Fibroblast of lung (primary cell): ENCODE data around the gene LSM14B. TPM values are rescaled to one million over a fixed set of nuclear protein-coding genes. Genes with fewer than 3 reads are reported as not detected.

Source experiments
- DNase-seq, 2 donors: peaks; one replicate each; pipeline versions ENCODE4 v3.0.0 to v3.0.0-alpha.2; 2010; ENCODE audit warnings: low read depth in 2 of 2
- H2AFZ ChIP-seq: 2 replicates; pipeline ENCODE4 v1.5.1; 2012; ENCODE audit warnings: low read length, control low read depth, inconsistent platforms
- H3K27ac ChIP-seq: 2 replicates; pipeline ENCODE4 v1.5.1; 2011; ENCODE audit warnings: low read length, control low read depth; ENCODE audit not compliant: insufficient read depth
- H3K27me3 ChIP-seq: 2 replicates; pipeline ENCODE4 v1.5.1; 2011; ENCODE audit warnings: mild to moderate bottlenecking, low read length; ENCODE audit not compliant: control insufficient read depth, insufficient read depth
- H3K36me3 ChIP-seq: 2 replicates; pipeline ENCODE4 v1.5.1; 2011; ENCODE audit warnings: low read length; ENCODE audit not compliant: control insufficient read depth, insufficient read depth
- H3K4me1 ChIP-seq: 2 replicates; pipeline ENCODE4 v1.5.1; 2011; ENCODE audit warnings: low read length; ENCODE audit not compliant: control insufficient read depth, insufficient read depth; ENCODE audit errors: extremely low read depth
- H3K4me2 ChIP-seq: 2 replicates; pipeline ENCODE4 v1.5.1; 2011; ENCODE audit warnings: low read length, control low read depth; ENCODE audit not compliant: insufficient read depth; ENCODE audit errors: extremely low read depth
- H3K4me3 ChIP-seq, 4 experiments: fragments of 200-600 bp in 1 of 4; sonication (generic) in 1 of 4; replicated peaks in 1 of 4; 2 replicates each; pipeline ENCODE4 v1.5.1; 2011 to 2016; ENCODE audit warnings: low read length in 4 of 4, low read depth in 3 of 4, mild to moderate bottlenecking in 3 of 4, control low read depth in 2 of 4, inconsistent platforms in 1 of 4, mixed read lengths in 1 of 4; ENCODE audit not compliant: insufficient read depth in 1 of 4; ENCODE audit errors: control extremely low read depth in 1 of 4
- H3K79me2 ChIP-seq: 2 replicates; pipeline ENCODE4 v1.5.1; 2012; ENCODE audit warnings: mild to moderate bottlenecking, low read length, inconsistent platforms; ENCODE audit not compliant: control insufficient read depth, insufficient read depth
- H3K9ac ChIP-seq: 2 replicates; pipeline ENCODE4 v1.5.1; 2011; ENCODE audit warnings: mild to moderate bottlenecking, low read length, control low read depth; ENCODE audit not compliant: insufficient read depth
- H3K9me3 ChIP-seq: 2 replicates; pipeline ENCODE4 v1.5.1; 2012; ENCODE audit warnings: low read depth, low read length; ENCODE audit not compliant: control insufficient read depth, insufficient read depth
- H4K20me1 ChIP-seq: 2 replicates; pipeline ENCODE4 v1.5.1; 2011; ENCODE audit warnings: low read length; ENCODE audit not compliant: control insufficient read depth, insufficient read depth; ENCODE audit errors: extremely low read depth
- EZH2 ChIP-seq: IDR thresholded peaks from 2 replicates; pipeline ENCODE4 v1.5.1; 2012; ENCODE audit warnings: low read length, control low read depth, mild to moderate bottlenecking; ENCODE audit errors: missing control alignments
- polyA plus RNA-seq, 2 donors: library from polyadenylated mRNA; depleted of rRNA in 1 of 2; stranded (reverse) in 1 of 2; unstranded in 1 of 2; fragments of >200 nt; gene quantifications; 2 replicates each; pipeline ENCODE4 v1.2.1, GENCODE V29; 2011 to 2012; ENCODE audit warnings: missing spikeins in 1 of 2
- total RNA-seq: library from RNA; depleted of rRNA; stranded (reverse); fragments of >200 nt; gene quantifications from 2 replicates; pipeline ENCODE4 v1.2.1, GENCODE V29; 2014
- TF ChIP-seq, protein P1 (sequence below), 2 donors: IDR thresholded peaks in 1 of 2; conservative IDR thresholded peaks in 1 of 2; 1 replicate in 1 of 2; 2 replicates in 1 of 2; pipeline ENCODE4 v1.5.1; 2011 to 2012; ENCODE audit warnings: low read length in 2 of 2, control low read depth in 1 of 2, inconsistent platforms in 1 of 2, low read depth in 1 of 2, mild to moderate bottlenecking in 1 of 2

The LSM14B gene
- total and polyA plus RNA-seq, 2 donors (not counting 1 experiment from before 2014, with no cell fraction given), result 20.2 to 48.7 TPM

DNA sequence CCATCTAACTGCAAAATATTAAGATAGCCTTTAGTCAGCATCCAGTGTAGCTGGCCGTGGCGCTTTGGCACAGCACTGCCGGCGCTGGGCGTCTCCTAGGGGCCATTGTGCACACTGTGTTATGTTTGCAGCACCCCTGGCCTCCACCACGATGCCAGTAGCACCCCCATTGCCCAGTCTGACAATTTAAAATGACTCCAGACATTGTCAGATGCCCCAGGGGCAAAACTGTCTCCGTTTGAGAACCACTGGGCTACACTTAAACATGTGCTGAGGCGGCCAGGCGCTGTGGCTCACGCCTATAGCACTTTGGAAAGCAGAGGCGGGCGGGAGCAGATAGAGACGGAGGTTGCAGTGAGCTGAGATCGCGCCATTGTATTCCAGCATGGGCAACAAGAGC, 54.6 kb downstream of the LSM14B start:
- DNase-seq, result no peak
- Histone ChIP-seq H3K27ac (no peak overlapping the region), H3K36me3 (peaks cover 5% of the 10 kb centered on the region), H3K4me1 (no peaks in the 10 kb centered on the region), H2AFZ (no peak overlapping the region), H3K27me3 (no peaks in the 10 kb centered on the region), H3K9ac (no peak overlapping the region), H3K79me2 (no peaks in the 10 kb centered on the region), H3K4me3 (no peak overlapping the region), H3K9me3 (no peaks in the 10 kb centered on the region), H3K4me2 (no peak overlapping the region), H4K20me1 (no peaks in the 10 kb centered on the region)
- TF ChIP-seq, protein P1, sequence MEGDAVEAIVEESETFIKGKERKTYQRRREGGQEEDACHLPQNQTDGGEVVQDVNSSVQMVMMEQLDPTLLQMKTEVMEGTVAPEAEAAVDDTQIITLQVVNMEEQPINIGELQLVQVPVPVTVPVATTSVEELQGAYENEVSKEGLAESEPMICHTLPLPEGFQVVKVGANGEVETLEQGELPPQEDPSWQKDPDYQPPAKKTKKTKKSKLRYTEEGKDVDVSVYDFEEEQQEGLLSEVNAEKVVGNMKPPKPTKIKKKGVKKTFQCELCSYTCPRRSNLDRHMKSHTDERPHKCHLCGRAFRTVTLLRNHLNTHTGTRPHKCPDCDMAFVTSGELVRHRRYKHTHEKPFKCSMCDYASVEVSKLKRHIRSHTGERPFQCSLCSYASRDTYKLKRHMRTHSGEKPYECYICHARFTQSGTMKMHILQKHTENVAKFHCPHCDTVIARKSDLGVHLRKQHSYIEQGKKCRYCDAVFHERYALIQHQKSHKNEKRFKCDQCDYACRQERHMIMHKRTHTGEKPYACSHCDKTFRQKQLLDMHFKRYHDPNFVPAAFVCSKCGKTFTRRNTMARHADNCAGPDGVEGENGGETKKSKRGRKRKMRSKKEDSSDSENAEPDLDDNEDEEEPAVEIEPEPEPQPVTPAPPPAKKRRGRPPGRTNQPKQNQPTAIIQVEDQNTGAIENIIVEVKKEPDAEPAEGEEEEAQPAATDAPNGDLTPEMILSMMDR (conservative IDR thresholded peaks at IDR 0.05 in 1 of 2, IDR thresholded peaks at IDR 0.05 in 1 of 2; ENCODE audit: low read depth in 1 of 2, low read length in 2 of 2), result no peak
- no peak for TF ChIP-seq EZH2

DNA sequence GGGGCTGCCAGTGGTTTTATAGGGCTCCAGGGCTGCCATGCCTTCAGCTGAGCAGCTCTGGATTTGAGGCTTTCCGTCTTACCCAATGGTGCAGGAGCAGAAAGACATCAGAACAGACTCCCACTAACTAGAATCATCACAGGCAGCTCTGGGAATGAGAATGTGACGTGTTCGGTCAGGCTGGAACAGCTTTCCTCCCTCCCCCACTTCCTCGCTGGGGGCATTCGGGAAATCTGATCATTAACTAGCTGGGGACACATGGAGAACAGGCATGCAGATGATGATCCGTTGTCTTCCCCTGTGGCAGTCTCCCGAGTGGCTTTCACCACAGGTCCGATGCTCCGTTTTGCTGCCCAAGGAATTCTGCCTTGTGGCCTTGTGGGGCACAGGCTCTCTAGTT, 55.0 kb downstream of the LSM14B start:
- Histone ChIP-seq H3K4me2 (no peak overlapping the region), H3K79me2 (no peaks in the 10 kb centered on the region), H3K9ac (no peak overlapping the region), H2AFZ (no peak overlapping the region), H3K27ac (no peak overlapping the region), H3K36me3 (peaks cover 5% of the 10 kb centered on the region), H3K27me3 (no peaks in the 10 kb centered on the region), H3K9me3 (no peaks in the 10 kb centered on the region), H4K20me1 (no peaks in the 10 kb centered on the region), H3K4me1 (no peaks in the 10 kb centered on the region), H3K4me3 (no peak overlapping the region)
- TF ChIP-seq, protein P1 (conservative IDR thresholded peaks at IDR 0.05 in 1 of 2, IDR thresholded peaks at IDR 0.05 in 1 of 2; ENCODE audit: low read depth in 1 of 2, low read length in 2 of 2), result no peak
- no peak for TF ChIP-seq EZH2
- DNase-seq, result no peak

DNA sequence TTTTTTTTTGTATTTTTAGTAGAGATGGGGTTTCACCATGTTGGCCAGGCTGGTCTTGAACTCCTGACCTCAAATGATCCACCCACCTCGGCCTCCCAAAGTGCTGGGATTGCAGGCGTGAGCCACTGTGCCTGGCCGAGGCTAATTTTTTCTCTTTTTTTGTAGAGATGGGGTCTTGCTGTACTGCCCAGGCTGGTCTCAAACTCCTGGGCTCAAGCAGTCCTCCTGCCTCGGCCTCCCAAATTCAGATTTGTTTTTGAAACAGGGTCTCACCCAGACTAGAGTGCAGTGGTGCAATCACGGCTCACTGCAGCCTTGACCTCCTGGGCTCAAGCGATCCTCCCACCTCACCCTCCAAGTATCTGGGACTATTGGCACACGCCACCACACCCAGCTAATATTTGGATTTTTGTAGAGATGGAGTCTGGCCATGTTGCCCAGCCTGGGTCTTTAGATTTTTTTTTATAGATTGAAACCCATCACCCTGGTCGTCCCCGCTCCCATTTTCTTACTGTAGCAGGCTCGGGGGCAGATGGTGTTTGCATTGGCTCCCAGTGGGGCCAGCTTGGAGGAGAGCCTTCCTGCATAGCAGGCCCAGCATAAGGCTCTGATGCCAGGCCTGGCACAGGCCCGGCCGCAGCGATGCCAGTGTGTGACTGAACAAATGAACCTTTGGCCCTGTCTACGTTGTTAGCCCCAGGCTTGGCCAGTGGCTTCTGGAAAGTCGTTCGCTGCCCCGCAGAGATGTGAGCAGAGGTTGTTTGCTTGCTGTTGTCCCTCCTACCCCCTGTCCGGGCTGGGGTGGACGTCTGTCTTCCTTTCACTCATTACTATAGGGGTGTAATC, 56.3 kb downstream of the LSM14B start:
- TF ChIP-seq EZH2, result no peak
- TF ChIP-seq, protein P1 (conservative IDR thresholded peaks at IDR 0.05 in 1 of 2, IDR thresholded peaks at IDR 0.05 in 1 of 2; ENCODE audit: low read depth in 1 of 2, low read length in 2 of 2), result no peak
- DNase-seq, result no peak
- H3K4me1 ChIP-seq, result no peaks in the 10 kb centered on the region
- H3K9ac ChIP-seq, result no peak overlapping the region
- peaks cover 5% of the 10 kb centered on the region for H3K36me3 ChIP-seq
- no peak overlapping the region for H3K27ac ChIP-seq
- H3K4me2 ChIP-seq, result no peak overlapping the region
- no peak overlapping the region for H2AFZ ChIP-seq
- no peaks in the 10 kb centered on the region for H3K9me3 ChIP-seq
- H4K20me1 ChIP-seq, result no peaks in the 10 kb centered on the region
- peaks cover 6% of the 10 kb centered on the region for H3K79me2 ChIP-seq
- no peak overlapping the region for H3K4me3 ChIP-seq
- H3K27me3 ChIP-seq, result no peaks in the 10 kb centered on the region
